MM.1S (cell line): ENCODE results near the gene RTBDN.

Experiments used
- DNase-seq: peaks from one replicate; pipeline ENCODE4 v3.0.0-alpha.2; 2015
- H2AFZ ChIP-seq: fragments of 300-600 bp; sonication (generic); 2 replicates; pipeline ENCODE4 v1.6.0; 2016; ENCODE audit warnings: antibody characterized with exemption, low read length
- H3F3A ChIP-seq: fragments of 300-600 bp; sonication (generic); 2 replicates; pipeline ENCODE4 v1.6.1; 2016; ENCODE audit warnings: mild to moderate bottlenecking, antibody characterized with exemption, low read length, moderate library complexity, mixed read lengths; ENCODE audit not compliant: insufficient read depth
- H3K27ac ChIP-seq: fragments of 300-600 bp; sonication (generic); 2 replicates; pipeline ENCODE4 v1.5.1; 2016; ENCODE audit warnings: mild to moderate bottlenecking, low read length
- H3K27me3 ChIP-seq: fragments of 300-600 bp; sonication (generic); replicated peaks from 2 replicates; pipeline ENCODE4 v1.6.0; 2016; ENCODE audit warnings: low read length; ENCODE audit not compliant: insufficient read depth
- H3K36me3 ChIP-seq: fragments of 300-600 bp; sonication (generic); replicated peaks from 2 replicates; pipeline ENCODE4 v1.6.1; 2016; ENCODE audit warnings: mild to moderate bottlenecking, low read length, mixed read lengths; ENCODE audit not compliant: insufficient read depth
- H3K4me1 ChIP-seq: fragments of 300-600 bp; sonication (generic); 2 replicates; pipeline ENCODE4 v1.6.1; 2016; ENCODE audit warnings: low read length, mixed read lengths
- H3K4me2 ChIP-seq: fragments of 300-600 bp; sonication (generic); 2 replicates; pipeline ENCODE4 v1.6.0; 2016; ENCODE audit warnings: low read depth, low read length
- H3K4me3 ChIP-seq: fragments of 300-600 bp; sonication (generic); 2 replicates; pipeline ENCODE4 v1.5.1; 2016; ENCODE audit warnings: low read length, mixed read lengths
- H3K79me2 ChIP-seq: fragments of 300-600 bp; sonication (generic); 2 replicates; pipeline ENCODE4 v1.6.1; 2016; ENCODE audit warnings: mixed run types, low read length, mixed read lengths
- H3K9ac ChIP-seq: fragments of 300-600 bp; sonication (generic); 2 replicates; pipeline ENCODE4 v1.6.1; 2016; ENCODE audit warnings: low read length, mixed read lengths
- H3K9me2 ChIP-seq: fragments of 300-600 bp; sonication (generic); replicated peaks from 2 replicates; pipeline ENCODE4 v1.6.1; 2016; ENCODE audit warnings: mild to moderate bottlenecking, low read length, mixed read lengths; ENCODE audit not compliant: insufficient read depth
- H3K9me3 ChIP-seq: fragments of 300-600 bp; sonication (generic); replicated peaks from 2 replicates; pipeline ENCODE4 v1.6.1; 2016; ENCODE audit warnings: mild to moderate bottlenecking, low read length, mixed read lengths; ENCODE audit not compliant: insufficient read depth
- H4K20me1 ChIP-seq: fragments of 300-600 bp; sonication (generic); 2 replicates; pipeline ENCODE4 v1.6.1; 2016; ENCODE audit warnings: mild to moderate bottlenecking, low read length, moderate library complexity, mixed read lengths; ENCODE audit not compliant: insufficient read depth
- CTCF ChIP-seq: fragments of 300-600 bp; sonication (generic); IDR thresholded peaks from 2 replicates; pipeline ENCODE4 v1.5.1; 2016; ENCODE audit warnings: antibody characterized with exemption, low read length, mixed read lengths
- EZH2 ChIP-seq: fragments of 300-600 bp; sonication (generic); optimal IDR thresholded peaks from 2 replicates; pipeline ENCODE3; 2017; ENCODE audit warnings: low read depth, mild to moderate bottlenecking, antibody characterized with exemption, low read length, mixed read lengths
- EZH2phosphoT487 ChIP-seq: fragments of 300-600 bp; sonication (generic); IDR thresholded peaks from 2 replicates; pipeline ENCODE4 v1.6.1; 2018; ENCODE audit warnings: antibody characterized with exemption, low read length

RTBDN gene

DNA sequence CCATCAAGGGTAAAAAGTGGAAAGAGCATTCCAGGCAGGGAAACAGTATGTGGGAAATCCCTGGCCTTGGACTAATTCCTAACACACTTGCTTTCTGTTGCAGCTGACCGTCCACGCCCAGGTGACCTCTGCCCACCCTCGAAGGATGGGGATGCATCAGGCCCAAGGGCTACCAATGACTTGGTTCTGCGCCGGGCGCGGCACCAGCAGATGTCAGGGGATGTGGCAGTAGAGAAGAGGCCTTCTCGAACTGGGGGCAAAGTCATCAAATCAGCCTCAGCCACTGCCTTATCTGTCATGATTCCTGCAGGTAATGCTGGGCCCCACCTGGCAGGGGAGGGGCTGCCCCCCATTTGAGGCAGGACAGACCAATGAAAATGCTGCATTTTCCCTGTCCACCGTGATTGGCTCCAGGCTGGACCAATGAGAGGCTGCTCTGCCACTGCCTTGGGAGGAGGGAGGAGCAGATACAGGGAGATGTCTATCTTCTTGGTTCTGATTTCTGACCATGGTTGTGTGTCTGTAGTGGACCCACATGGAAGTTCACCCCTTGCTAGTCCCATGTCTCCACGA lies 34.2 kb upstream of the RTBDN start:
- Histone ChIP-seq H3K79me2 (no peaks in the 10 kb centered on the region), H3K9ac (no peak overlapping the region), H3K27me3 (peaks cover 15% of the 10 kb centered on the region), H4K20me1 (no peaks in the 10 kb centered on the region), H3K36me3 (no peaks in the 10 kb centered on the region), H3K27ac (no peak overlapping the region), H3K4me3 (no peak overlapping the region), H3K4me2 (no peak overlapping the region), H3K9me2 (no peaks in the 10 kb centered on the region), H3F3A (no peaks in the 10 kb centered on the region), H2AFZ (no peak overlapping the region), H3K9me3 (no peaks in the 10 kb centered on the region), H3K4me1 (no peaks in the 10 kb centered on the region)
- TF ChIP-seq CTCF, result no peak
- no peak for TF ChIP-seq EZH2phosphoT487
- TF ChIP-seq EZH2, result no peak
- DNase-seq, result no peak

GRCh38 chr19:12867120-12868099 lies 33.0 kb upstream of the RTBDN start:
- Histone ChIP-seq H3K4me3 (peak overlapping the region; percentile 32; the same call in 1 of the 2 replicates), H3K9me3 (no peaks in the 10 kb centered on the region), H3K27me3 (peaks cover 25% of the 10 kb centered on the region), H3K36me3 (no peaks in the 10 kb centered on the region), H4K20me1 (no peaks in the 10 kb centered on the region), H3K9me2 (no peaks in the 10 kb centered on the region), H3F3A (no peaks in the 10 kb centered on the region), H2AFZ (peak overlapping the region; percentile 48), H3K79me2 (no peaks in the 10 kb centered on the region), H3K4me1 (no peaks in the 10 kb centered on the region), H3K27ac (no peak overlapping the region), H3K4me2 (peak overlapping the region; percentile 66; the same call in 1 of the 2 replicates), H3K9ac (no peak overlapping the region)
- no peak for DNase-seq
- no peak for TF ChIP-seq CTCF
- no peak for TF ChIP-seq EZH2
- no peak for TF ChIP-seq EZH2phosphoT487

DNA sequence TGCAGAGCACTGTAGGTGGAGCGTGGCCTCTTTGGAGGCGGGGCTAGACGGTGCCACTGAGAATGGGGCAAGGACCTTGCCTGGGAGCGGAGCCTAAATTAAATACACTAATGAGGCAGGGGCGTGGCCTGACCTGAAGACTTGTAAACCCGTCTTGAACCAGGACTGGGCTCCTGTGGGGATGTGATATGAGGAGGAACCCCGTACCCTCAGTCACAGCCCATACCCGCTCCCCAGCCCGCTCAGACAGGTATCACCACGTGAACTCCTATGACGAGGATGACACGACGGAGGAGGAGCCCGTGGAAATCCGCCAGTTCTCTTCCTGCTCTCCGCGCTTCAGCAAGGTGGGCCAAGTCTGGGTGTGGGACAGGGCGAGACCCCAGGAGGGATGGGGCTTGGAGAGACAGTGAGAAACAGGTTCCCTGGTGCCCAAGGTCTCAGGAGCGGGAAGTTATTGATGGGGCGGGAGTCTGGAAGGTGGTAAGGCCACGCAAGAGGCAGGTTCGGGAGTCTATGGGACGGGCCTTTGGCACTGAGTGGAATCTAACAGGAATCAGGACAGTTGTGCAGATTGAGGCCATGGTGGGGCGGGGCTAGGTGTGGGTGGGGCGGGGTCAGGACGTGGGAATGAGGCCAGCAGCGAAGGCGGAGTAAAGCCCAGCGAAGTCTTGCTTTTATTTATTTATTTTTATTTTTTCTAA lies 32.2 kb upstream of the RTBDN start:
- H3K4me2 ChIP-seq, result no peak overlapping the region

More for the DNA sequence above, 32.2 kb upstream of the RTBDN start:
- no peaks in the 10 kb centered on the region for H3K4me1 ChIP-seq
- no peak overlapping the region for H3K9ac ChIP-seq
- TF ChIP-seq CTCF, result no peak
- no peak for TF ChIP-seq EZH2phosphoT487
- TF ChIP-seq EZH2, result no peak
- H3K79me2 ChIP-seq, result no peaks in the 10 kb centered on the region
- no peaks in the 10 kb centered on the region for H3K9me2 ChIP-seq
- no peaks in the 10 kb centered on the region for H3K9me3 ChIP-seq
- H4K20me1 ChIP-seq, result no peaks in the 10 kb centered on the region
- H2AFZ ChIP-seq, result no peak overlapping the region
- no peak for DNase-seq
- no peaks in the 10 kb centered on the region for H3F3A ChIP-seq
- H3K36me3 ChIP-seq, result no peaks in the 10 kb centered on the region
- H3K27ac ChIP-seq, result no peak overlapping the region
- H3K27me3 ChIP-seq, result peaks cover 32% of the 10 kb centered on the region
- no peak overlapping the region for H3K4me3 ChIP-seq
